HG02884 (cell line): Measurements from ENCODE around the gene ATG4D.
A peak's percentile ranks its signal among the peaks of the same experiment; 100 is the strongest.
"Not testable (repeated sequence)": the region's sequence is repeated elsewhere in the genome, so short reads cannot be mapped to it uniquely, and the experiment has no call there.

Experiments
- ATAC-seq: cut with Tn5 transposase; IDR thresholded peaks from one replicate; pipeline ENCODE4 v1.9.1; 2021; ENCODE audit warnings: mild to moderate bottlenecking, moderate library complexity; ENCODE audit not compliant: unreplicated experiment

Gene ATG4D

GRCh38 chr19:10550336-10550735 is 6.6 kb downstream of the ATG4D start:
- no peak for ATAC-seq

- ATAC-seq: not testable (repeated sequence)
These were observed 7.3 kb downstream of the ATG4D start for GRCh38 chr19:10551006-10551405.

GRCh38 chr19:10551698-10552301 is 8.1 kb downstream of the ATG4D start:
- no peak for ATAC-seq

GRCh38 chr19:10552510-10553053 is 8.9 kb downstream of the ATG4D start:
- no peak for ATAC-seq

GRCh38 chr19:10553087-10553667 is 9.5 kb downstream of the ATG4D start:
- ATAC-seq: no peak

- no peak for ATAC-seq
These were observed 10.3 kb downstream of the ATG4D start for GRCh38 chr19:10553943-10554381.

GRCh38 chr19:10554760-10555609 is 11.3 kb downstream of the ATG4D start:
- ATAC-seq: no peak

GRCh38 chr19:10555610-10555973 is 11.9 kb downstream of the ATG4D start:
- no peak for ATAC-seq

- no peak for ATAC-seq
These were observed 14.0 kb downstream of the ATG4D start for GRCh38 chr19:10557603-10558197.

GRCh38 chr19:10560154-10560553 is 16.4 kb downstream of the ATG4D start:
- no peak for ATAC-seq

- no peak for ATAC-seq
These were observed 18.9 kb downstream of the ATG4D start for GRCh38 chr19:10562609-10563008.

GRCh38 chr19:10565028-10565566 is 21.4 kb downstream of the ATG4D start:
- no peak for ATAC-seq

- peak; percentile 38 for ATAC-seq
These were observed 22.1 kb downstream of the ATG4D start, which contains the start of gene KRI1 for GRCh38 chr19:10565567-10566407. TSS of gene KRI1 (minus strand) at chr19:10566010. CDS start at chr19:10565999, 11 bp downstream.

GRCh38 chr19:10566408-10566657 is 22.6 kb downstream of the ATG4D start:
- no peak for ATAC-seq

- no peak for ATAC-seq
These were observed 23.1 kb downstream of the ATG4D start for GRCh38 chr19:10566658-10567410.

- ATAC-seq: no peak
These were observed 24.0 kb downstream of the ATG4D start for GRCh38 chr19:10567656-10568055.

GRCh38 chr19:10568062-10568825 is 24.5 kb downstream of the ATG4D start:
- ATAC-seq: no peak

- ATAC-seq: peak; percentile 57
These were observed 25.3 kb downstream of the ATG4D start, which contains the start of gene CDKN2D for GRCh38 chr19:10568826-10569651. TSS of gene CDKN2D (minus strand) at chr19:10568979. CDS start at chr19:10568653, 326 bp downstream.
